H7 (cell line): Measurements from ENCODE around the gene SORCS1. TPM values are rescaled to one million over a fixed set of nuclear protein-coding genes. Genes with fewer than 3 reads are reported as not detected.
"Not testable (repeated sequence)": the region's sequence is repeated elsewhere in the genome, so short reads cannot be mapped to it uniquely, and the experiment has no call there.

ENCODE experiments used
- DNase-seq: peaks from one replicate; pipeline ENCODE4 v3.0.0; 2012
- H3K27me3 ChIP-seq: 2 replicates; pipeline ENCODE4 v1.6.0; 2011; ENCODE audit warnings: mild to moderate bottlenecking, low read length; ENCODE audit not compliant: control insufficient read depth, insufficient read depth
- H3K36me3 ChIP-seq: replicated peaks from 2 replicates; pipeline ENCODE4 v1.5.1; 2011; ENCODE audit warnings: low read length; ENCODE audit not compliant: control insufficient read depth, insufficient read depth
- H3K4me3 ChIP-seq: 2 replicates; pipeline ENCODE4 v1.5.1; 2011; ENCODE audit warnings: low read depth, mild to moderate bottlenecking, control low read depth, low read length, moderate library complexity; ENCODE audit not compliant: insufficient read depth
- total RNA-seq: library from RNA; depleted of rRNA; stranded (reverse); fragments of >200 nt; shearing (Covaris generic); gene quantifications from 2 replicates; pipeline ENCODE4 v1.2.3, GENCODE V29; 2014

The SORCS1 gene
- total RNA-seq, 1 experiment from 2014 or later, result 1.3 TPM

- Histone ChIP-seq H3K36me3 (no peaks in the 10 kb centered on the region), H3K4me3 (no peak overlapping the region), H3K27me3 (no peaks in the 10 kb centered on the region)
- no peak for DNase-seq
Observed at GRCh38 chr10:106941297-106942034, 223.0 kb downstream of the SORCS1 start.

GRCh38 chr10:106938513-106938912 lies 226.0 kb downstream of the SORCS1 start:
- no peak overlapping the region for H3K4me3 ChIP-seq
- no peaks in the 10 kb centered on the region for H3K27me3 ChIP-seq
- H3K36me3 ChIP-seq, result no peaks in the 10 kb centered on the region
- no peak for DNase-seq

GRCh38 chr10:106935978-106936451 lies 228.5 kb downstream of the SORCS1 start:
- no peak for DNase-seq
- Histone ChIP-seq H3K4me3 (no peak overlapping the region), H3K36me3 (no peaks in the 10 kb centered on the region), H3K27me3 (peaks cover 2% of the 10 kb centered on the region; the same call in 1 of the 2 replicates)

- Histone ChIP-seq H3K27me3 (peaks cover 6% of the 10 kb centered on the region; the same call in 1 of the 2 replicates), H3K36me3 (no peaks in the 10 kb centered on the region), H3K4me3 (no peak overlapping the region)
- no peak for DNase-seq
Observed at GRCh38 chr10:106931853-106932249, 232.7 kb downstream of the SORCS1 start.

GRCh38 chr10:106931159-106931852 lies 233.2 kb downstream of the SORCS1 start:
- DNase-seq, result no peak
- H3K36me3 ChIP-seq, result no peaks in the 10 kb centered on the region

GRCh38 chr10:106930751-106931150 lies 233.8 kb downstream of the SORCS1 start:
- no peak overlapping the region for H3K4me3 ChIP-seq
- peaks cover 6% of the 10 kb centered on the region; the same call in 1 of the 2 replicates for H3K27me3 ChIP-seq
- no peaks in the 10 kb centered on the region for H3K36me3 ChIP-seq
- DNase-seq, result no peak

More at GRCh38 chr10:106931159-106931852, 233.2 kb downstream of the SORCS1 start:
- no peak overlapping the region for H3K4me3 ChIP-seq
- peaks cover 6% of the 10 kb centered on the region; the same call in 1 of the 2 replicates for H3K27me3 ChIP-seq

- Histone ChIP-seq H3K4me3 (no peak overlapping the region), H3K27me3 (peaks cover 6% of the 10 kb centered on the region; the same call in 1 of the 2 replicates), H3K36me3 (no peaks in the 10 kb centered on the region)
- peak; percentile 38 for DNase-seq
Observed at GRCh38 chr10:106929291-106929895, 235.1 kb downstream of the SORCS1 start.

GRCh38 chr10:106928151-106928550 lies 236.4 kb downstream of the SORCS1 start:
- H3K36me3 ChIP-seq, DNase-seq, H3K4me3 ChIP-seq, H3K27me3 ChIP-seq: not testable (repeated sequence)

- Histone ChIP-seq H3K27me3 (peaks cover 15% of the 10 kb centered on the region), H3K36me3 (no peaks in the 10 kb centered on the region), H3K4me3 (no peak overlapping the region)
- no peak for DNase-seq
Observed at GRCh38 chr10:106925191-106925590, 239.3 kb downstream of the SORCS1 start.

- Histone ChIP-seq H3K4me3 (no peak overlapping the region), H3K36me3 (no peaks in the 10 kb centered on the region), H3K27me3 (peaks cover 13% of the 10 kb centered on the region)
- no peak for DNase-seq
Observed at GRCh38 chr10:106920538-106920937, 244.0 kb downstream of the SORCS1 start.

GRCh38 chr10:106919871-106920282 lies 244.6 kb downstream of the SORCS1 start:
- peak; percentile 24 for DNase-seq
- Histone ChIP-seq H3K36me3 (no peaks in the 10 kb centered on the region), H3K4me3 (no peak overlapping the region), H3K27me3 (peaks cover 13% of the 10 kb centered on the region)

- no peaks in the 10 kb centered on the region for H3K36me3 ChIP-seq
- DNase-seq, result no peak
- H3K4me3 ChIP-seq, result no peak overlapping the region
- peaks cover 13% of the 10 kb centered on the region for H3K27me3 ChIP-seq
Observed at GRCh38 chr10:106917452-106918055, 247.0 kb downstream of the SORCS1 start.

- H3K4me3 ChIP-seq, result no peak overlapping the region
Observed at GRCh38 chr10:106914016-106914415, 250.5 kb downstream of the SORCS1 start.

GRCh38 chr10:106913348-106913747 lies 251.2 kb downstream of the SORCS1 start:
- DNase-seq, result no peak
- Histone ChIP-seq H3K36me3 (no peaks in the 10 kb centered on the region), H3K27me3 (no peaks in the 10 kb centered on the region; the same call in 1 of the 2 replicates), H3K4me3 (no peak overlapping the region)

More at GRCh38 chr10:106914016-106914415, 250.5 kb downstream of the SORCS1 start:
- H3K27me3 ChIP-seq, result no peaks in the 10 kb centered on the region; the same call in 1 of the 2 replicates
- H3K36me3 ChIP-seq, result no peaks in the 10 kb centered on the region
- DNase-seq, result no peak
